ENCODE results near the gene CNTRL.
"Not testable (repeated sequence)": the region's sequence is repeated elsewhere in the genome, so short reads cannot be mapped to it uniquely, and the experiment has no call there.

DNA sequence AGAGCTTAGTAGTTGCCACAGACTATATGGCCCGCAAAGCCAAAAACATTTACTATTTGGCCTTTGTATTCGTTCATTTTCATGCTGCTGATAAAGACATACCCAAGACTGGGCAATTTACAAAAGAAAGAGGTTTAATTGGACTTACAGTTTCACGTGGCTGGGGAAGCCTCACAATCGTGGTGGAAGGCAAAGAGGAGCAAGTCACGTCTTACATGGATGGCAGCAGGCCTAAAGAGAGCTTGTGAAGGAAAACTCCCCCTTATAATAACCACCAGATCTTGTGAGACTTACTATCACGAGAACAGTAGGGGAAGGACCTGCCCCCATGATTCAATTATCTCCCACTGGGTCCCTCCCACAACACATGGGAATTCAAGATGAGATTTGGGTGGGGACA is 16.0 kb downstream of the CNTRL start:
- TF ChIP-seq, protein P1, sequence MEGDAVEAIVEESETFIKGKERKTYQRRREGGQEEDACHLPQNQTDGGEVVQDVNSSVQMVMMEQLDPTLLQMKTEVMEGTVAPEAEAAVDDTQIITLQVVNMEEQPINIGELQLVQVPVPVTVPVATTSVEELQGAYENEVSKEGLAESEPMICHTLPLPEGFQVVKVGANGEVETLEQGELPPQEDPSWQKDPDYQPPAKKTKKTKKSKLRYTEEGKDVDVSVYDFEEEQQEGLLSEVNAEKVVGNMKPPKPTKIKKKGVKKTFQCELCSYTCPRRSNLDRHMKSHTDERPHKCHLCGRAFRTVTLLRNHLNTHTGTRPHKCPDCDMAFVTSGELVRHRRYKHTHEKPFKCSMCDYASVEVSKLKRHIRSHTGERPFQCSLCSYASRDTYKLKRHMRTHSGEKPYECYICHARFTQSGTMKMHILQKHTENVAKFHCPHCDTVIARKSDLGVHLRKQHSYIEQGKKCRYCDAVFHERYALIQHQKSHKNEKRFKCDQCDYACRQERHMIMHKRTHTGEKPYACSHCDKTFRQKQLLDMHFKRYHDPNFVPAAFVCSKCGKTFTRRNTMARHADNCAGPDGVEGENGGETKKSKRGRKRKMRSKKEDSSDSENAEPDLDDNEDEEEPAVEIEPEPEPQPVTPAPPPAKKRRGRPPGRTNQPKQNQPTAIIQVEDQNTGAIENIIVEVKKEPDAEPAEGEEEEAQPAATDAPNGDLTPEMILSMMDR (IDR thresholded peaks at IDR 0.05), result not testable (repeated sequence)
- not testable (repeated sequence) for TF ChIP-seq POLR2A (IDR thresholded peaks at IDR 0.05)

Measured in tibial nerve (tissue), 3 donors.